WERI-Rb-1 (cell line): ENCODE results near the gene GPN1.

Source experiments
- DNase-seq: peaks from one replicate; pipeline ENCODE4 v3.0.0-alpha.2; 2020
- H3K27ac ChIP-seq: fragments of 250-450 bp; sonication (Bioruptor Pico); 2 replicates; pipeline ENCODE4 v1.5.1; 2020; ENCODE audit warnings: mild to moderate bottlenecking, moderate library complexity
- H3K27me3 ChIP-seq: fragments of 250-450 bp; sonication (Bioruptor Pico); 2 replicates; pipeline ENCODE4 v1.5.1; 2021; ENCODE audit warnings: mild to moderate bottlenecking, low read depth, moderate library complexity; ENCODE audit not compliant: insufficient read depth, severe bottlenecking
- H3K36me3 ChIP-seq: fragments of 250-450 bp; sonication (Bioruptor Pico); 2 replicates; pipeline ENCODE4 v1.5.1; 2020; ENCODE audit warnings: mild to moderate bottlenecking, moderate library complexity
- H3K4me3 ChIP-seq: 2 replicates; pipeline ENCODE4 v1.5.1; 2011; ENCODE audit warnings: low read depth, mild to moderate bottlenecking, control low read depth, low read length
- H3K9me3 ChIP-seq: fragments of 250-450 bp; sonication (Bioruptor Pico); 2 replicates; pipeline ENCODE4 v1.5.1; 2021; ENCODE audit warnings: mild to moderate bottlenecking, moderate library complexity; ENCODE audit not compliant: severe bottlenecking
- CTCF ChIP-seq: IDR thresholded peaks from 2 replicates; pipeline ENCODE4 v1.5.1; 2011; ENCODE audit warnings: low read depth, mild to moderate bottlenecking, control low read depth, inconsistent platforms, low read length

GPN1 gene

GRCh38 chr2:27685577-27685976, 56.7 kb downstream of the GPN1 start:
- H3K9me3 ChIP-seq = no peaks in the 10 kb centered on the region
- no peak overlapping the region for H3K4me3 ChIP-seq
- H3K36me3 ChIP-seq = peaks cover 48% of the 10 kb centered on the region
- H3K27me3 ChIP-seq = no peaks in the 10 kb centered on the region
- no peak for DNase-seq
- H3K27ac ChIP-seq = no peak overlapping the region
- TF ChIP-seq CTCF = no peak

GRCh38 chr2:27687232-27687631, 58.4 kb downstream of the GPN1 start:
- Histone ChIP-seq H3K9me3 (no peaks in the 10 kb centered on the region), H3K4me3 (no peak overlapping the region), H3K36me3 (peaks cover 48% of the 10 kb centered on the region), H3K27ac (no peak overlapping the region), H3K27me3 (no peaks in the 10 kb centered on the region)
- DNase-seq = no peak
- no peak for TF ChIP-seq CTCF

- TF ChIP-seq CTCF = no peak
- DNase-seq = no peak
- peaks cover 37% of the 10 kb centered on the region for H3K36me3 ChIP-seq
- H3K27ac ChIP-seq = no peak overlapping the region
- no peaks in the 10 kb centered on the region for H3K27me3 ChIP-seq
- no peaks in the 10 kb centered on the region for H3K9me3 ChIP-seq
- H3K4me3 ChIP-seq = no peak overlapping the region
These were observed 60.6 kb downstream of the GPN1 start for GRCh38 chr2:27689424-27689823.

GRCh38 chr2:27690052-27690451, 61.2 kb downstream of the GPN1 start:
- Histone ChIP-seq H3K36me3 (peaks cover 35% of the 10 kb centered on the region), H3K27ac (no peak overlapping the region), H3K4me3 (no peak overlapping the region), H3K27me3 (no peaks in the 10 kb centered on the region), H3K9me3 (no peaks in the 10 kb centered on the region)
- no peak for DNase-seq
- no peak for TF ChIP-seq CTCF

GRCh38 chr2:27697660-27698059, 68.8 kb downstream of the GPN1 start:
- no peak overlapping the region for H3K4me3 ChIP-seq
- no peaks in the 10 kb centered on the region for H3K27me3 ChIP-seq
- TF ChIP-seq CTCF = no peak
- no peak for DNase-seq
- no peak overlapping the region for H3K27ac ChIP-seq
- peaks cover 25% of the 10 kb centered on the region for H3K36me3 ChIP-seq
- H3K9me3 ChIP-seq = no peaks in the 10 kb centered on the region
